SIG-M5 treated with dmso at 0.1 percent for 504 hours (cell line): ENCODE results near the gene SHC4.
"Not testable (repeated sequence)": the region's sequence is repeated elsewhere in the genome, so short reads cannot be mapped to it uniquely, and the experiment has no call there.

Experiments used
- DNase-seq: peaks from one replicate; lab custom pipeline; 2025; ENCODE audit not compliant: unreplicated experiment; lab: John Stamatoyannopoulos, UW

SHC4 gene

GRCh38 chr15:48963524-48964113, at the start of gene SHC4:
Gene SHC4, minus strand, starts transcription at chr15:48963919. Its CDS starts 904 bp downstream, at chr15:48963015.
- DNase-seq, result no peak

GRCh38 chr15:48999314-48999713, 35.6 kb upstream of the SHC4 start:
- DNase-seq, result no peak

GRCh38 chr15:48996276-48996675, 32.6 kb upstream of the SHC4 start:
- no peak for DNase-seq

GRCh38 chr15:48993380-48993779, 29.7 kb upstream of the SHC4 start:
- no peak for DNase-seq

- peak; percentile 55 for DNase-seq
Measured at GRCh38 chr15:48992545-48992944, 28.8 kb upstream of the SHC4 start.

- DNase-seq, result no peak
Measured at GRCh38 chr15:48992096-48992495, 28.4 kb upstream of the SHC4 start.

- no peak for DNase-seq
Measured at GRCh38 chr15:48989170-48989569, 25.5 kb upstream of the SHC4 start.

GRCh38 chr15:48987142-48987541, 23.4 kb upstream of the SHC4 start:
- DNase-seq, result no peak

GRCh38 chr15:48986240-48986639, 22.5 kb upstream of the SHC4 start:
- DNase-seq, result no peak

GRCh38 chr15:48985516-48985915, 21.8 kb upstream of the SHC4 start:
- DNase-seq, result no peak

- no peak for DNase-seq
Measured at GRCh38 chr15:48984811-48985352, 21.2 kb upstream of the SHC4 start.

GRCh38 chr15:48984021-48984710, 20.4 kb upstream of the SHC4 start:
- no peak for DNase-seq

GRCh38 chr15:48983300-48983699, 19.6 kb upstream of the SHC4 start:
- no peak for DNase-seq

GRCh38 chr15:48981941-48982340, 18.2 kb upstream of the SHC4 start:
- no peak for DNase-seq

- DNase-seq, result no peak
Measured at GRCh38 chr15:48978638-48979037, 14.9 kb upstream of the SHC4 start.

GRCh38 chr15:48976444-48977088, 12.8 kb upstream of the SHC4 start:
- DNase-seq, result no peak

- DNase-seq, result peak; percentile 63
Measured at GRCh38 chr15:48975472-48976419, 12.0 kb upstream of the SHC4 start.

- no peak for DNase-seq
Measured at GRCh38 chr15:48974882-48975281, 11.2 kb upstream of the SHC4 start.

- DNase-seq, result no peak
Measured at GRCh38 chr15:48972750-48973503, 9.2 kb upstream of the SHC4 start.

- not testable (repeated sequence) for DNase-seq
Measured at GRCh38 chr15:48970926-48971325, 7.2 kb upstream of the SHC4 start.
